Activated CD4-positive, alpha-beta T cell treated with anti-CD3 and anti-CD28 coated beads for 48 hours (primary cell): ENCODE results near the gene CCSAP.
"Not testable (repeated sequence)": the region's sequence is repeated elsewhere in the genome, so short reads cannot be mapped to it uniquely, and the experiment has no call there.

Source experiments
- DNase-seq: peaks from one replicate; pipeline ENCODE4 v3.0.0-alpha.2; 2020

The CCSAP gene

GRCh38 chr1:229364207-229365065 lies 21.6 kb upstream of the CCSAP start:
- DNase-seq = no peak

DNA sequence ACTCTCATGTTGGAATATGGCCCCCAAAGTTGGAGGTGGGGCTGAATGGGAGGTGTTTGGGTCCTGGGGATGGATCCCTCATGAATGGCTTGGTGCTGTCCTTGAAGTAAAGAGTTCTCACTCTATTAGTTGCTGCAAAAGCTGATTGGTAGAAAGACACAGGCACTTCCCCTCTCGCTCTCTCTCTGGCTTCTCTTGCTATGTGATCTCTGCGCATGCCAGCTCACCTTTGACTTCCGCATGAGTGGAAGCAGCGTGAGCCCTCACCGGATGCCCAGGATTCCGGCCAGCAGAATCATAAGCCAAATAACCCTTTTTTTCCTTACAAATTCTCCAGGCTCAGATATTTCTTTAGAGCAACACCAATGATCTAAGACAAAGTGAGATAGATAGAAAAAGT lies 20.9 kb upstream of the CCSAP start:
- no peak for DNase-seq

GRCh38 chr1:229360420-229360819 lies 17.6 kb upstream of the CCSAP start:
- no peak for DNase-seq

DNA sequence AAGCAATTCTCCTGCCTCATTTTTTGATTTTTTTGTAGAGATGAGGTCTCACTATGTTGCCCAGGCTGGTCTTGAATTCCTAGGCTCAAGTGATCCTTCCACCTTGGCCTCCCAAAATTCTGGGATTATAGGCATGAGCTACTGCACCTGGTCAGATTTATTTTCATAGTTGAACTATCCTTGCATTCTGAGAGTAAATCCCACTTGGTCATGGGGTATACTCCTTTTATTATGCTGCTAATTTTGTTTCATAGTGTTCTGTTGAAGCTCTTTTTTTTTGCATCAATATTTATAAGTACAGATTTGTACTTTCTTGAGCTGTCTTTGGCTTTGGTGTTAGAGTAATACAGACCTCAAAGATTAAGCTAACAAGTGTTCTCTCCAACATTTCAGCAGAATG lies 12.8 kb upstream of the CCSAP start:
- no peak for DNase-seq

GRCh38 chr1:229354226-229354625 lies 11.4 kb upstream of the CCSAP start:
- DNase-seq = no peak

- no peak for DNase-seq
Measured at GRCh38 chr1:229352975-229353374, 10.1 kb upstream of the CCSAP start.

GRCh38 chr1:229349463-229350385 lies 6.9 kb upstream of the CCSAP start:
- DNase-seq = no peak

GRCh38 chr1:229347528-229347927 lies 4.7 kb upstream of the CCSAP start:
- no peak for DNase-seq

- no peak for DNase-seq
Measured at GRCh38 chr1:229344937-229345684, 2.3 kb upstream of the CCSAP start.

DNA sequence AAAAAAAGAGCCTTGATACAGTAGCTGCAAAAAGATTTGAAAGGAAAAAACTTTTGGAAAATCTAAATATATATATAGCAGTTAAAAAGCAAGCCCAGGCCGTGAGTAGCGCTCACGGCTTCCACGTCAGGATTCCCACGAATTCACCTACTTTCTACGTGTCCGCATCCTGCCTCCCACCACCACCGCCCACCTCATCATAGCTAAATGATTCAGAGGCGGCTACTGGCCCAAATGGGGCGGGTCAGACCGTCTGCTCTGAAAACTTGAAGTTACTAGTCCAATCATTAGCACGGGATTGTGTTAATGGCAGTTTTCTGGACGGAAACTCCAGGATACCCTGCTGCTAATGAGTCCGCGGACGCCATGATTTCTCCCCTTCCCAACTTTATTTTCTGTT lies 1.3 kb upstream of the CCSAP start:
- DNase-seq = peak; percentile 31

GRCh38 chr1:229341774-229342655 lies 832 bp downstream of the CCSAP start:
- peak; percentile 78 for DNase-seq

GRCh38 chr1:229340496-229340895 lies 2.4 kb downstream of the CCSAP start:
- DNase-seq = no peak

- peak; percentile 18 for DNase-seq
Measured at GRCh38 chr1:229339520-229339919, 3.3 kb downstream of the CCSAP start.

DNA sequence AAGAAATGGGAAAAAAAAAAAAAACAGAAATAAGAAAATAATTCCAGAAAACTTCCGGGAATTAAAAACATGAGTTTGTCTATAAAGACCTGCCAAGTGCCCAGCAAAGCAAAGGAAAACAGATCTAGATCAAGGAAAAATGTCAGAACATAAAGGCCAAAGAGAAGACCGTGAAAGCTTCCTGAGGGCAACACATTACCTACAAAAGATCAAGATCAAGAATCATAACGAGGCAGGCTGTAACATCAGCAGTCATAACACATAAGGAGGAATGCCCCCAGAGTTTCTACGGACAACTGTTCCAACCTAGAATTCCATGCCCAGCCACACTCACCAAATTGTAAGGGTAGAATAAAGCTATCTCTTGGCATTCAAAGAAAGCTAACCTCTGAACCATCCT lies 3.8 kb downstream of the CCSAP start:
- no peak for DNase-seq

DNA sequence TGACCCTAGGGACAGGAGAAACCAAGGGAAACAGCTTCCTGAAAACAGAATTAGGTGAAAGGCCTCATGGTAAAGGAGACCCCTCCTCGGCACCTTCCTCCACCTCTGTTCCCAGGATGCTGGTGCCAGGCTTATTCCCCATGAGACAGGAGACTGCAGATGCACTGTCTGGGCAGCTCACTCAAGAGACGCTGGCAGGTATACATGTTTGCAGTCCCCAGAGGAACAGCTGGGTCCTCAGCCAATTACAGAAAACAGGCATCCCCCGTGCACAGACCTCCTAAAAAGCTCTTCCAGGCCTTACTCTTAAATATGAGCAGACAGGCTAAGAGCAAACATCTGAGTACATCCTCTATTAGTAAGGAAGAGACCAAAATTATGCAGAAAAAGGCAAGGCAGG lies 6.5 kb downstream of the CCSAP start:
- no peak for DNase-seq

DNA sequence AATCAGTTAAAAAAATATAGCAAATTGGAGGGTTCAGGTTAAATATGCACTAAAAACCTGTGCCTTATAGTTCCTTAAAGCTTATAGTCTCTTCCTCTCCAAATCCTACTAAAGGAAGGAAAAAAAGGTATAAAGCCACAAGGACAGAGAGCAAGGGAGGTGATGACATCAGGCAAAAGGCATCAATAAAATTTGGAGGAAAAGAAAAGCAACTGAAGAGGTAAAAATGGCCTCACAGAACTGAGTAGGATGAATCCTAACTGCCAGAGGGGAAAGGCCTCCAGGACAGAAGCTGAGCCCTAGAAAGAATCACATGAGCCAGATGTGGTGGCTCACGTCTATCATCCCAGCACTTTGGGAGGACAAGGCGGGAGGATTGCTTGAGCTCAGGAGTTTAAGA lies 8.1 kb downstream of the CCSAP start:
- no peak for DNase-seq

- DNase-seq = no peak
Measured at GRCh38 chr1:229334269-229334668, 8.6 kb downstream of the CCSAP start.

GRCh38 chr1:229328598-229329362 lies 14.1 kb downstream of the CCSAP start:
- DNase-seq = no peak

- DNase-seq = not testable (repeated sequence)
Measured at GRCh38 chr1:229327765-229328164, 15.1 kb downstream of the CCSAP start.

DNA sequence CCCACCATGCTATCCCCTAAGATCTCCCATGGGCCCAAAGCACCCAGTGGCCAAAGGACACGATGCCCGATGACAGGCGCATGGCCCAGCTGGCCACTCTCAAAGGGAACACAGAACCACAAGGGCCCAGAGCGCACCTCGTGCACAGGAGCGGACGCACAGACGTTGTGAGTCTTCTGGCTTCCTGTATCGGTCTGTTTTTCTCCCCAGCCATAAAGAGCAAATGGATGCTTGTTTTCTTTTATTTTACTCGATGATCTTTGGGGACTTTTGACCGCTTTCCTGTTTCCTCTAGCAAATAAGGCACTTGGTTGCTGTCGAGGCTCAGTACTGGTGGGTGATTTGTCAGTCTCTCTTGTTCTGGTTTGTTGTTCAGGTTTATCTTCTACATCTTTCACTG lies 16.2 kb downstream of the CCSAP start:
- DNase-seq = no peak

GRCh38 chr1:229325853-229326487 lies 16.9 kb downstream of the CCSAP start:
- no peak for DNase-seq
